ENCODE data around the gene CFP. TPM values are rescaled to one million over a fixed set of nuclear protein-coding genes. Genes with fewer than 3 reads are reported as not detected.

The CFP gene
- total RNA-seq, 3 donors from 2014 or later = 1.2 to 1.8 (median 1.6) TPM

DNA sequence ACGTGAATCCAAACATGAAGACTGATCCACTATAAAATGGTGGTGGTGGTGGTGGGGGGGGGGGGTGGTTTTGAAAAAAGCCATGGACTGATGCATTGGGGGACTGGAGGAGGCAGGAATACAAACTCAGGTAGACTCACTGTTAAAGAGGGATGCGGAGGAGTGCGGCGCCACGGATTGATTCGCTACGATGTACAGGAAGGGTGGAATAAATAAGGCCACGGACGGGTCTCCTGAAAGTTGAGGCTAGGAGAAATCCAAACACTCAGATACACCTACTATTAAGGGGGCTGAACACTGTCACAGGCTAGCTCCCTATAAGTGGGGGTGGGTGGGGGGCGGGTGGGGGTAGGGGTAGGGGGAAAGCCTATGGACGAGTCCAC is 20.0 kb upstream of the CFP start:
- Mint-ChIP-seq H3K9me3 (no peaks in the 10 kb centered on the region), H3K36me3 (ENCODE audit: insufficient read depth) (peaks cover 36% of the 10 kb centered on the region), H3K4me1 (ENCODE audit: low read depth) (peaks cover 41% of the 10 kb centered on the region), H3K4me3 (peak overlapping the region; percentile 86), H3K27me3 (ENCODE audit: low read depth) (no peaks in the 10 kb centered on the region)
- no peak for DNase-seq
- no peak for ATAC-seq

DNA sequence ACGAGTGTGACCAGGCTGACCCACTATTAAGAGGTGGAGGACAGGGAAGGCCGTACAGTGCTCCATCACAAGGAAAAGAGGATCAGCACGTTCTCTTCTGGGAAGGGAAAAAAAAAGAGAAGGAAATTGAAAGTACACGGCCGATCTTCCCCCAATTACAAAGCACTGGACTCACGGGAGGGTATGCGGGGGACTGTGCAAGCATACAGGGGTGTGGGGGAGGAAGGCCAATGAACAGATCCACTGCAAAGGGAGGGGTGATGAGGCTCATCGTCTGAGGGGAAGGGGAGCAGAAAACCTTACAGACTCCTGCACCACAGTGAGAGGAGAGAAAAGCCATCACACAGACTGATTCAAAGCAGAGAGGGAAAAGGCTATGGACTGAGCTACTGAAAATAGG is 19.5 kb upstream of the CFP start:
- Mint-ChIP-seq H3K4me3 (peak overlapping the region; percentile 86), H3K9me3 (no peaks in the 10 kb centered on the region), H3K36me3 (ENCODE audit: insufficient read depth) (peaks cover 33% of the 10 kb centered on the region), H3K27me3 (ENCODE audit: low read depth) (no peaks in the 10 kb centered on the region), H3K4me1 (ENCODE audit: low read depth) (peaks cover 44% of the 10 kb centered on the region)
- ATAC-seq = no peak
- DNase-seq = no peak

DNA sequence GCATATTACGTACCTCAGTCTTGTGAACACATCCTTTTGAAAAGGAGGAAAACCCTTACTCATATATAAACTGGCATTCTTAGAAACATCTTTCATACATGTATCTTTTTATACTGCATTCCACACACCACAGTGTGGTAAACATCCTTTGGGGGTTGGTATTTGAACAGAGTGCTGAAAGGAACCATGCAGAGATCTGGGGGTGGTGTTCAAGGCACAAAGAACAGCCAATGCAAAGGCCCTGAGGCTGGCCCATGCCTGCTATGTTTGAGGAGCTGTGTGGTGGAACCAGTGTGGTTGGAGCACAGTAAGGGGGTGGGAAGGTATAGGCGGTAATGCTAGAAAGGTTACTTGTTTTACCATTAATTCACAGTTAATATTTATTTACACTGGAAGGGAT is 18.6 kb upstream of the CFP start:
- H3K36me3 Mint-ChIP-seq (ENCODE audit: insufficient read depth) = peaks cover 29% of the 10 kb centered on the region
- H3K4me1 Mint-ChIP-seq (ENCODE audit: low read depth) = peaks cover 46% of the 10 kb centered on the region
- H3K4me3 Mint-ChIP-seq = peak overlapping the region; percentile 86
- no peaks in the 10 kb centered on the region for H3K9me3 Mint-ChIP-seq
- DNase-seq (no peak), ATAC-seq (no peak)
- H3K27me3 Mint-ChIP-seq (ENCODE audit: low read depth) = no peaks in the 10 kb centered on the region

DNA sequence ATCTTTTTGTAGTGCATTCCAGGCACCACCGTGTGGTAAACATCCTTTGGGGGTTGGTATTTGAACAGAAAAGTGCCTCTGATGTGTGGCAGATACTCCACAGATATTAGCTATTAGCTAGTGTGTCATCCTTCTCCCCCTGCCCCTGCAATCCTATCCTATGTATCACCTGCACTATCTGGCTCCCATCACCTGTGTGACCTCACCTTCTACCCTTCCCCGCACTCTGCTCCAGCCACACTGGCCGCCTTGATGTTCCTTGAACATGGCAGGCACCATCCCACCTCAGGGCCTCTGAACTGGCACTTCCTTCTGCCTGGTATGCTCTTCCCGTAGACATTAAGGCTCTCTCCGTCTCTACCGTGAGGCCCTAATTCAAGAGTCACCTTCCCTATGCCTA is 16.9 kb upstream of the CFP start:
- Mint-ChIP-seq H3K9me3 (no peaks in the 10 kb centered on the region), H3K27me3 (ENCODE audit: low read depth) (no peaks in the 10 kb centered on the region), H3K4me1 (ENCODE audit: low read depth) (peaks cover 47% of the 10 kb centered on the region), H3K36me3 (ENCODE audit: insufficient read depth) (peaks cover 18% of the 10 kb centered on the region), H3K4me3 (no peak overlapping the region)
- no peak for ATAC-seq
- DNase-seq = no peak

DNA sequence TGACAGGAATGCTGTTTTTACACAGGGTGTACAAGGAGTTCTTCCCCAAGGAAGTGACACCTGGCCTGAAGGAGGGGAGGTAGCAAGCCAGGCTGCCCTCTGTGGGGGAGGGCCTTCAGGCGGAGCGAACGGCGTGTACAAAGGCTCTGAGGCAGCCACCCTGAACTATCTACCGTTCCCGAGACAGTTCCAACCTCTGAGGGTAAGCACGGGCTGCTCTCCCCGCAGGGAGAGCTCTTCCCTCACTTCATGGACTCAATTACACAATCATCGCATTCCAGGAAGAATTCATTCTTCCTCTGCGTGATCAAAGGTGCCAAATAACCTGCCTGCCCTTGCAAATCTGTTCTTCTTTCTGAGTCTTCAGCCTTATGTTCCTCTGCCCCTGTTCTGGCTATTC is 15.8 kb upstream of the CFP start:
- no peak for DNase-seq
- H3K9me3 Mint-ChIP-seq = no peaks in the 10 kb centered on the region
- no peaks in the 10 kb centered on the region for H3K27me3 Mint-ChIP-seq (ENCODE audit: low read depth)
- no peak overlapping the region for H3K4me3 Mint-ChIP-seq
- peaks cover 39% of the 10 kb centered on the region for H3K4me1 Mint-ChIP-seq (ENCODE audit: low read depth)
- ATAC-seq = no peak
- peaks cover 16% of the 10 kb centered on the region for H3K36me3 Mint-ChIP-seq (ENCODE audit: insufficient read depth)

DNA sequence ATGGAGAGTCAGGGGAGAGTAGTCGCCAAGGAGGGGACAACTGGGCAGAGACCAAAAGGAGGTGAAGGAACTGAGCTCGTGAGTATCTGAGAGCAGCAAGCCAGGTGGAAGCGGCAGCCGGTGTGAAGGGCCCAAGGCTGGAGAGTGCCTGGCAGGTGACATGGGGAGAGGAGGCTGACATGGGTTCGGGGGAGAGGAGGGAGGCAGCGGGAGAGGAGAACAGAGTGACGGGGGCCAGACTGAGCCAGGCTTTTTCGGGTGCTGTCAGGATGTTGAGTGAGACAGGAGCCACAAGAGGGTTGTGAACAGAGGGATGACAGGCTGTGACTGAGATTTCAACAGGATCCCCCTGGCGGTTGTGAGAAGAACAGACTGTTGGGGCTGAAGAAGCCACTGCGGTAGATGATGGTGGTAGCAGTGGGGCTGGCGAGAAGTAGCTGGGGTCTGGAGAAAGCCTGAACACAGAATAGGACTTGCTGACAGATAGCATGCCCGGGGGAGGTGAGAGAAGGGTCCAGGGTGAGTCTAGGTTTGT is 14.9 kb upstream of the CFP start:
- Mint-ChIP-seq H3K4me3 (no peak overlapping the region), H3K36me3 (ENCODE audit: insufficient read depth) (peaks cover 23% of the 10 kb centered on the region), H3K4me1 (ENCODE audit: low read depth) (peaks cover 39% of the 10 kb centered on the region)

DNA sequence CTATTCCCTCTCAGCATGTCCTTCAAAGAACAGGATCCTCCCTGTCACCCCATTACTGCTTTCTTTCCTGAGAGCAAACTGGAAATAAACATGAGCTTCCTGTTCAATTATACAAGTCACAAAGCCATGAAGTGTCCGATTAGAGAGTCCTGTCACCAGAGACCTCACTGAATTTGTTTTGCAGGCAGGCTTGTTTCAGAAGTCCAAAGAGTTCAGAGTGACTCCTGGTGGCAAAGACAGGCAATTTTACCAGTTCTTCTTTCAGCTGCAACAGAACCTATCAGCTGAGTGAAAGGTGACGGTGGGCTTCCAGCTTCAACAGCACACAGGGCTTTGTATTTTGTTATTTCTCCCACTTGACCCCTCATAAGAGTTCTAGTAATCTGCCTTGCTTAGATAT is 14.2 kb upstream of the CFP start:
- Mint-ChIP-seq H3K27me3 (ENCODE audit: low read depth) (no peaks in the 10 kb centered on the region), H3K4me1 (ENCODE audit: low read depth) (peaks cover 33% of the 10 kb centered on the region), H3K9me3 (no peaks in the 10 kb centered on the region), H3K4me3 (no peak overlapping the region), H3K36me3 (ENCODE audit: insufficient read depth) (peaks cover 24% of the 10 kb centered on the region)
- DNase-seq = no peak
- ATAC-seq = no peak

More for the DNA sequence above, 14.9 kb upstream of the CFP start:
- ATAC-seq (peak in 1 of 2 donors; percentile 55), DNase-seq (no peak)
- Mint-ChIP-seq H3K27me3 (ENCODE audit: low read depth) (no peaks in the 10 kb centered on the region), H3K9me3 (no peaks in the 10 kb centered on the region)

DNA sequence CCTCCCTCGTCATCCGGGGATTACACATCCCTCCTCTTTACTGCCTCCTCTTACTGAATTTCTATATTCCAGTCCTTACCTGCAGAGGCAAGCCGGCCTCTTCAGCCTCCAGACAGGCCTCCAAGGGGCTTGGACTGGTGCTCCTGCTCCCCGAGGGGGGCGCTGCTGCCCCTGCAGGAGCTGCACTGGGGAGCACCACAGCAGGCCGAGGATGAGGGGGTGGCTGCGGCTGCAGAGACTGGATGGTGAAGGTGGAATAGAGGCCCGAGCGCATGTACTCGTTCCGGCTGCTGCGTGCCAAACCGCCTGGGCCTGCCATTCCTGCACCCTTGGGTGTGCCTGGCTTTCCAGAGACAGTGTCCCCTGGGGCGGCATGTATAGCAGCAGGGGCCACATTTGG is 9.1 kb upstream of the CFP start:
- no peak overlapping the region for H3K4me3 Mint-ChIP-seq
- no peaks in the 10 kb centered on the region for H3K9me3 Mint-ChIP-seq
- no peaks in the 10 kb centered on the region for H3K27me3 Mint-ChIP-seq (ENCODE audit: low read depth)
- DNase-seq = no peak
- peaks cover 11% of the 10 kb centered on the region for H3K4me1 Mint-ChIP-seq (ENCODE audit: low read depth)
- ATAC-seq = no peak
- H3K36me3 Mint-ChIP-seq (ENCODE audit: insufficient read depth) = peaks cover 27% of the 10 kb centered on the region

DNA sequence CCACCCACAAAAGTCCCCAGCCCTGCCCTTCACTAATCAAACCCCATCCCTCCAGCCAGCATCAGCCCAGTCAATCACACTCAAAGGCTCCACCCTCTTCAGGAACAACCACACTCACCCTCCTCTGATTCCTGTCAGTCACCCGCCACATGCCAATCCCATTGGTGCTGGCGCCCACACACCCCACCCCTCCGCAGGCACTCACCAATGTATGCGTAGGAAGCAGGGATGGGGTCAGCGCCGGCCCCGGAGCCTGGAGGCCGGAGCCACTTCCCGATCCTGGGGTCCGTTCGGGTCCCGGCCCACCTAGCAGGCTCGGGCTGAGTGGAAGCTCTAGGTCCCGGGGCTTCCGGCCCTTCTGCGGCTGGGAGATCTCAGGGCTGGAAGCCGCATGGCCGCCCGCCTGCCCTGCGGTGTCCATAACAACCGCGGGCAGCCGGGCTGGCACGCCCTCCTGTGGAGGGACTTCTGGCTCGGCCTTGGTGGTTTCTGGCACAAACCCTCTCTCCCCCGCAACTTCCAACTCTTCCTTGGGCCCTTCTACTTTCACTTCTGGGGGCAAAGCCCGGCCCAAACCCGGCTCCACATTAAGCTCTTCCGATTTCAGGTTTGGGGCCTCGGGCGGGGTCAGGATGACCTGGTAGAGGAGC is 7.9 kb upstream of the CFP start:
- DNase-seq (peak; percentile 26), ATAC-seq (peak; percentile 56 to 75)
- Mint-ChIP-seq H3K9me3 (no peaks in the 10 kb centered on the region), H3K27me3 (ENCODE audit: low read depth) (no peaks in the 10 kb centered on the region), H3K4me1 (ENCODE audit: low read depth) (peaks cover 11% of the 10 kb centered on the region), H3K4me3 (peak overlapping the region; percentile 58), H3K36me3 (ENCODE audit: insufficient read depth) (peaks cover 27% of the 10 kb centered on the region)

DNA sequence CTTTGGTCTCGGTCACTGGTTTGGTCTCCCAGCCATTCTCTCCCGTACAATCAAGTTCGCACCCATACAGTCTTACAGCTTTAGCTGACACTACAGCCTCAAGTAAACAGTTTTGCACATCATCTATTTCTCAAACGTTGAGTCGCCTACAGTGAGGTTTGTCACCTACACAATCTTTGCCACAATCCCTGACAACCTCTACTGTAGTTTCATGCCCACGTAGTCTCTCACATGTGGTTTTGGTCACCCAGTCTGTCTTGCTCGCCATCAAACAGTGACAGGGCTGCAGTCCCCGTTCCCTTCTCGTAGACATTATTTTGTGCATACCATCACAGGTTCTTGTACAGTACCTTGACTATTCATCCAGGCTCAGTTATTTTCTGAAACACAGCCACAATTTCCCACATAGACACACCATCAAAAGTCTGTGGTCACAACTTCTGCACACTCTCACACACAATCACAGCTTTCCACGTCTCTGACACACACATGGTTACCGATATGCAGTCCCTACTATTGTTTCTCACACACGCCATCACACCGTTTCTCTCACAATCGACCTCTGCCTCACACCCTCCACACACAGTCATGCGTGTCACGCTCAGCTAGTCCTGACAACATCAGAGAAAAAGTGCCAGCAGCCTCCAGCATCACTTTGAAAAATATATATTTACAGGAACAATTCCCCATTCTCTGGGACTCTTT is 5.3 kb upstream of the CFP start:
- Mint-ChIP-seq H3K4me3 (no peak overlapping the region), H3K27me3 (ENCODE audit: low read depth) (no peaks in the 10 kb centered on the region), H3K4me1 (ENCODE audit: low read depth) (peaks cover 15% of the 10 kb centered on the region), H3K36me3 (ENCODE audit: insufficient read depth) (peaks cover 20% of the 10 kb centered on the region), H3K9me3 (no peaks in the 10 kb centered on the region)
- DNase-seq (no peak), ATAC-seq (peak; percentile 76 to 79)

DNA sequence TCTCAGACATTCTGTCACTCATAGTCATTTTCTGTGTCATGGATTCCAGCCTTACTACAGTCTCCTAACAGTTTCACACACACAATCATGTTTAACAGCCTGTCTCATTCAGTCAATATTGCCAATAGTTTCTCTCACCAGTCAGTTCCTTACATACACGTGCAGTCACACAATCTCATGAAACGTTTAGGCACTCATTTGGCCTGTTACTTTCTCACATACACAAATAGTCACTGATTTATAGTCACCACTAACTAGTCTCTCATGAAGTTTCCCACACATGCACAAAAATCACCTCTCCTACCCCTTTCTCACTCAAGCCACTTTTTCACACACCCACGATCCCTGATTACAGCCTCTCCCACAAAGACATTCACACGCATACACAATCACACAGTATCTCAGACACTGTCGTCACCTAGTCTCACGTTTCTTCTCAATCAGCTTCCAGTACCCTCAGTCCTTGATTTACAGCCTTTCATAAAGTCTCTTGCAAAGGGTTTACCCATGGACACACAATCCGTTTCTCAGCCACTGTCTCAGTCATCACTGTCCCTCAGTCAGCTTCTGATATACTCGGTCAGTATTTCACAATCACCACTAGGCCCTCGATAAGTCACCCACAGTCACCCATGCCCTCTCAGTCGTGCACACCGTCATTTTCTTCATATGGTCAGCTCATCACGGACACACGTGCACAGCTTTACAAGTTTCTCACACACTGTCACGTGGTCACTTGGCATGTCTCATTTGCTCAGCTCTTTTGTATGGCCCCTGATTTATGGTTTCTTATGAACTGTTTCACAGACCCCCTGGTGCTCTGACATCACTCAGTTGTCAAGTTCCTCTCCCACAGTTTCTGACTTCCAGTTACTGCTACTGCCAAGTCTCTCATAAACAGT is 4.2 kb upstream of the CFP start:
- peaks cover 21% of the 10 kb centered on the region for H3K4me1 Mint-ChIP-seq (ENCODE audit: low read depth)
- ATAC-seq (no peak), DNase-seq (no peak)
- H3K9me3 Mint-ChIP-seq = no peaks in the 10 kb centered on the region
- H3K4me3 Mint-ChIP-seq = no peak overlapping the region
- peaks cover 13% of the 10 kb centered on the region for H3K36me3 Mint-ChIP-seq (ENCODE audit: insufficient read depth)
- no peaks in the 10 kb centered on the region for H3K27me3 Mint-ChIP-seq (ENCODE audit: low read depth)

DNA sequence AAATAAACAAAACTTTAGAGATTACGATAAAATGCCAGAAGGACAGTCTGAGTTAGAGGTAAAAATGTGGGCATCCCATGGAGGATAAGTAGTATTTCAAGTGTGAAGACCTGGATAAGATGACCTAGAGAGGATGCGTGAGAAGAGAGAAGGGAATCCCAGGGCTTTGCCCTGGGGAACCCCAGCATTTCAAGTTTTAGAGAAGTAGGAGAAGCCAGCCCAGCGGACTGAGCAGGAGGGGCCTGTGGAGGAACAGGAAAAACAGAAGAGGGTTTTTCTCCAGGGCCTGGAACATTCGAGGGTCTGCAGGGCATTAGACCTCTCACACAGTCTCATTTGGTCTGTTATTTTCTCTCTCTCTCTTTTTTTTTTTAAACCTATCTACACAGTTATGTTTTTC is 2.9 kb upstream of the CFP start:
- ATAC-seq = no peak
- no peak for DNase-seq

DNA sequence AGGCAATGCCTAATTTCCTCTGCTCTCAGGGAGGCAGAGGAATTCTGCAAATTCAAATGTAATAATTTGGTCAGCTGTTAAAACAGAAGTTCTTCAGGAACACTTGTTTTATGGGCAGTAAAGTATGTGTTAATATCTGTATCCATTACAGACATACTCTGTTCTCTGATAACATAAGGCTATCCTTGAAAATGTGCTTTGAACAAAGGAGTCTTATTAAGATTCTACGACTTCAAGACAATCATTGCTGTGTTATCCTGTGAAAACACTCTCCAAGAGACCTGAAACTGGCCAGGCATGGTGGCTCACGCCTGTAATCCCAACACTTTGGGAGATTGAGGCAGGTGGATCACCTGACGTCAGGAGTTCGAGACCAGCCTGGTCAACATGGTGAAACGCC is 1.9 kb upstream of the CFP start:
- ATAC-seq (no peak), DNase-seq (no peak)
- Mint-ChIP-seq H3K4me1 (ENCODE audit: low read depth) (peaks cover 18% of the 10 kb centered on the region), H3K4me3 (no peak overlapping the region), H3K36me3 (ENCODE audit: insufficient read depth) (peaks cover under 1% of the 10 kb centered on the region), H3K27me3 (ENCODE audit: low read depth) (no peaks in the 10 kb centered on the region), H3K9me3 (no peaks in the 10 kb centered on the region)

More for the DNA sequence above, 2.9 kb upstream of the CFP start:
- Mint-ChIP-seq H3K4me3 (no peak overlapping the region), H3K4me1 (ENCODE audit: low read depth) (peaks cover 20% of the 10 kb centered on the region), H3K9me3 (no peaks in the 10 kb centered on the region), H3K27me3 (ENCODE audit: low read depth) (no peaks in the 10 kb centered on the region), H3K36me3 (ENCODE audit: insufficient read depth) (peaks cover 5% of the 10 kb centered on the region)

DNA sequence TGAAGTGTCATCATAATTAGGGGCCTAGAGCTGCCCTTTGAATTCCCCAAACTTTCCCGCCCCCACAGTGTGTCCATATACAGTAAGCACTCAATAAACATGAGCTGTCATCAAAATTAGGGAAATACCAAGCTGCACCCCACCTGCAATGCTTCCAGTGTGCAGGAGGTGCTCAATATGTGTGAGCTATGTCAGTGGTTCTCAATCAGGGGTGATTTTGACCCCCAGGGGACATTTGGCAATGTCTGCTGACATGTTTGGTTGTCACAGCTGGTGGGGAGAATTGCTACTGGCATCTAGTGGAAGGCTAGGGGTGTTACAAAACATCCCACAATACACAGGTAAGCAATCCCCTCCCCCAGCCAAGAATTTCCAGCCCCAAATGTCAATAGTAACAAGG is 748 bp downstream of the CFP start:
- Mint-ChIP-seq H3K4me1 (ENCODE audit: low read depth) (peaks cover 22% of the 10 kb centered on the region), H3K4me3 (peak overlapping the region; percentile 69), H3K36me3 (ENCODE audit: insufficient read depth) (peaks cover 2% of the 10 kb centered on the region), H3K27me3 (ENCODE audit: low read depth) (no peaks in the 10 kb centered on the region), H3K9me3 (no peaks in the 10 kb centered on the region)
- ATAC-seq (peak; percentile 19 to 29), DNase-seq (no peak)
